GM12878 (cell line): Measurements from ENCODE around the gene KCNQ1OT1. TPM values are rescaled to one million over a fixed set of nuclear protein-coding genes. Genes with fewer than 3 reads are reported as not detected.

Experiments used
- ATAC-seq: fragments of 200-7000 bp; cut with Tn5 transposase; 3 replicates; pipeline ENCODE4 v1.9.1; 2020; ENCODE audit warnings: mild to moderate bottlenecking, moderate library complexity
- BruUV-seq: library from RNA; stranded (reverse); fragments of 400-500 nt; replicated peaks from 2 replicates; lab custom pipeline; 2021; lab: Mats Ljungman, UMichigan
- CTCF ChIA-PET: fragments of 300-600 bp; sonication (Branson Sonifier 250); formaldehyde crosslinking; extraction: SDS; loops from one replicate; lab custom pipeline; 2021; ENCODE audit warnings: inconsistent platforms; lab: Yijun Ruan, JAX
- POLR2A ChIA-PET: fragments of 350-600 bp; formaldehyde crosslinking; extraction: SDS; loops from one replicate; lab custom pipeline; 2021; ENCODE audit warnings: inconsistent platforms; lab: Charles Lee
- RAD21 ChIA-PET: fragments of 300-600 bp; sonication (Branson Sonifier 250); formaldehyde crosslinking; loops from one replicate; lab custom pipeline; 2023; ENCODE audit warnings: antibody characterized with exemption; ENCODE audit not compliant: unreplicated experiment; lab: Charles Lee
- SMC1A ChIA-PET: fragments of 300-600 bp; sonication (Branson Sonifier 250); formaldehyde crosslinking; loops from one replicate; lab custom pipeline; 2023; ENCODE audit not compliant: unreplicated experiment, uncharacterized antibody; lab: Charles Lee
- DNase-seq: peaks from one replicate; pipeline ENCODE4 v3.0.0-alpha.2; 2011; ENCODE audit warnings: low read depth, low spot score
- FAIRE-seq: peaks from 3 replicates; lab custom pipeline; 2011; peaks lifted over from hg19 to GRCh38; lab: Jason Lieb, UNC
- H2AFZ ChIP-seq: 2 replicates; pipeline ENCODE4 v1.6.0; 2011; ENCODE audit warnings: low read depth, low read length, control low read depth; ENCODE audit not compliant: control insufficient read depth
- H3K27ac ChIP-seq: 2 replicates; pipeline ENCODE4 v1.5.1; 2011; ENCODE audit warnings: control low read depth; ENCODE audit not compliant: control insufficient read depth, insufficient read depth
- H3K27me3 ChIP-seq, 2 experiments: replicated peaks in 1 of 2; 2 replicates each; pipeline versions ENCODE4 v1.6.0 to v1.6.1; 2011; ENCODE audit warnings: low read length in 1 of 2; ENCODE audit not compliant: control insufficient read depth in 2 of 2, insufficient read depth in 2 of 2
- H3K36me3 ChIP-seq, 2 experiments: 2 replicates each; pipeline ENCODE4 v1.5.1; 2011; ENCODE audit warnings: low read length in 1 of 2; ENCODE audit not compliant: control insufficient read depth in 2 of 2, insufficient read depth in 2 of 2
- H3K4me1 ChIP-seq: 2 replicates; pipeline ENCODE4 v1.6.1; 2011; ENCODE audit warnings: mild to moderate bottlenecking, low read length, moderate library complexity, mixed read lengths; ENCODE audit not compliant: control insufficient read depth, insufficient read depth
- H3K4me2 ChIP-seq: 2 replicates; pipeline ENCODE4 v1.6.0; 2011; ENCODE audit warnings: control low read depth; ENCODE audit not compliant: control insufficient read depth, insufficient read depth
- H3K4me3 ChIP-seq: fragments of 200-600 bp; sonication (generic); 2 replicates; pipeline ENCODE4 v1.5.1; 2016
- H3K79me2 ChIP-seq: 2 replicates; pipeline ENCODE4 v1.6.0; 2011; ENCODE audit warnings: low read length; ENCODE audit not compliant: control insufficient read depth, insufficient read depth
- H3K9ac ChIP-seq: 2 replicates; pipeline ENCODE4 v1.8.0; 2011; ENCODE audit warnings: low read length, control low read depth, mixed read lengths; ENCODE audit not compliant: control insufficient read depth, insufficient read depth
- H3K9me3 ChIP-seq: replicated peaks from 3 replicates; pipeline ENCODE4 v1.5.1; 2011; ENCODE audit warnings: mild to moderate bottlenecking, low read length; ENCODE audit not compliant: control insufficient read depth, insufficient read depth
- H4K20me1 ChIP-seq: 2 replicates; pipeline ENCODE4 v1.6.0; 2011; ENCODE audit not compliant: control insufficient read depth, insufficient read depth
- ASH2L ChIP-seq: fragments of 300-600, 200-600 bp; sonication (generic); IDR thresholded peaks from 2 replicates; pipeline ENCODE4 v1.6.1; 2017; ENCODE audit warnings: low read depth, mild to moderate bottlenecking, borderline replicate concordance
- BCL11A ChIP-seq: IDR thresholded peaks from 2 replicates; pipeline ENCODE4 v1.6.1; 2011; ENCODE audit warnings: low read depth, low read length
- BHLHE40 ChIP-seq, 2 experiments: fragments of 450-650 bp in 1 of 2; IDR thresholded peaks; 2 replicates each; pipeline ENCODE4 v1.6.1; 2011 to 2017; ENCODE audit warnings: low read depth in 2 of 2, borderline replicate concordance in 1 of 2, improper control_type of control experiment in 1 of 2, low read length in 1 of 2, mild to moderate bottlenecking in 1 of 2
- CEBPB ChIP-seq, 2 experiments: fragments of 150-350 bp in 1 of 2; IDR thresholded peaks; 2 replicates each; pipeline ENCODE4 v1.6.1; 2012 to 2014; ENCODE audit warnings: low read depth in 2 of 2, low read length in 2 of 2, borderline replicate concordance in 1 of 2, inconsistent platforms in 1 of 2
- FOS ChIP-seq: IDR thresholded peaks from 3 replicates; pipeline ENCODE4 v1.6.1; 2011; ENCODE audit warnings: borderline replicate concordance; ENCODE audit not compliant: insufficient read length; ENCODE audit errors: extremely low read depth
- MLLT1 ChIP-seq: fragments of 450-650 bp; IDR thresholded peaks from 2 replicates; pipeline ENCODE4 v1.6.1; 2016; ENCODE audit warnings: mild to moderate bottlenecking
- NFIC ChIP-seq: IDR thresholded peaks from 2 replicates; pipeline ENCODE4 v1.6.1; 2012; ENCODE audit warnings: low read depth, mild to moderate bottlenecking, inconsistent platforms, low read length, moderate library complexity
- NR2C2 ChIP-seq: IDR thresholded peaks from 2 replicates; pipeline ENCODE4 v1.6.1; 2011; ENCODE audit warnings: borderline replicate concordance, low read depth; ENCODE audit not compliant: control insufficient read depth, insufficient read length
- RELA ChIP-seq: fragments of 450-650 bp; IDR thresholded peaks from 2 replicates; pipeline ENCODE4 v1.8.0; 2014; ENCODE audit warnings: borderline replicate concordance; ENCODE audit not compliant: partially characterized antibody
- TCF3 ChIP-seq: IDR thresholded peaks from 2 replicates; pipeline ENCODE4 v1.6.1; 2012; ENCODE audit warnings: low read depth, mild to moderate bottlenecking, low read length, borderline replicate concordance; ENCODE audit not compliant: insufficient read depth
- TCF7 ChIP-seq: IDR thresholded peaks from 2 replicates; pipeline ENCODE4 v1.6.1; 2014; ENCODE audit warnings: antibody characterized with exemption, borderline replicate concordance
- YBX1 ChIP-seq: fragments of 450-650 bp; IDR thresholded peaks from 2 replicates; pipeline ENCODE4 v1.6.1; 2016; ENCODE audit warnings: antibody characterized with exemption
- ZNF384 ChIP-seq: IDR thresholded peaks from 2 replicates; pipeline ENCODE4 v1.6.1; 2012; ENCODE audit warnings: low read depth, mild to moderate bottlenecking, low read length, improper control_type of control experiment, borderline replicate concordance
- WGBS: methylation state at CpG from one replicate; pipeline ENCODE4 v1.1.6; 2016; ENCODE audit warnings: low lambda C conversion rate; ENCODE audit not compliant: insufficient replicate concordance, insufficient coverage; ENCODE audit errors: missing lambda C conversion rate; 5-methylcytosine and 5-hydroxymethylcytosine counted together
- in situ Hi-C: fragments of 300-500 bp; cut with MboI; formaldehyde crosslinking; loops from 9 replicates; pipeline ENCODE4 v1.14.3; 2018; ENCODE audit warnings: mixed read lengths
- intact Hi-C: fragments of 100-400 bp; cut with micrococcal nuclease; formaldehyde crosslinking; loops from one replicate; pipeline ENCODE4 v1.14.2; 2022; ENCODE audit not compliant: unreplicated experiment
- polyA plus RNA-seq, 11 experiments: library from polyadenylated mRNA; depleted of rRNA in 4 of 11; unstranded in 6 of 11; stranded (reverse) in 5 of 11; fragments of >200 nt; fragmentation: Nextera tagmentation in 4 of 11; fragmentation: Illumina TruSeq in 1 of 11; extraction: Ambion mirVana in 4 of 11; extraction: Trizol in 1 of 11; gene quantifications; 1 replicate in 1 of 11; 2 replicates in 10 of 11; pipeline versions ENCODE4 v1.2.1 to v1.2.3, GENCODE V29; 2011 to 2016; ENCODE audit warnings: inconsistent platforms in 2 of 11, missing spikeins in 2 of 11, low read depth in 1 of 11
- total RNA-seq, 4 experiments: library from RNA; depleted of rRNA in 3 of 4; stranded (reverse); fragments of >200 nt in 3 of 4; fragmentation: Illumina TruSeq in 1 of 4; extraction: Trizol in 1 of 4; gene quantifications; 2 replicates each; pipeline versions ENCODE4 v1.2.1 to v1.2.3, GENCODE V29; 2013 to 2021
- TF ChIP-seq, protein P1 (sequence below), 3 experiments: IDR thresholded peaks in 2 of 3; conservative IDR thresholded peaks in 1 of 3; 2 replicates each; pipeline ENCODE4 v1.5.1; 2011; ENCODE audit warnings: low read depth in 3 of 3, low read length in 3 of 3, mild to moderate bottlenecking in 3 of 3, control low read depth in 2 of 3, moderate library complexity in 2 of 3, inconsistent platforms in 1 of 3, mixed read lengths in 1 of 3; ENCODE audit not compliant: control insufficient read depth in 2 of 3, insufficient read depth in 1 of 3; ENCODE audit errors: extremely low read depth in 1 of 3
- TF ChIP-seq, protein P2 (sequence below): fragments of 450-650 bp; formaldehyde crosslinking; IDR thresholded peaks from 2 replicates; pipeline ENCODE4 v1.4.0; 2022; ENCODE audit warnings: mild to moderate bottlenecking, moderate library complexity

The KCNQ1OT1 gene
- total and polyA plus RNA-seq, 10 of the 15 experiments (the other 5 are each of a cell fraction or from before 2014, with no cell fraction given), result 0.02 to 1.6 (median 0.41) TPM

GRCh38 chr11:2660357-2660939, 39.3 kb downstream of the KCNQ1OT1 start:
- peaks cover 9% of the 10 kb centered on the region; the same call in 2 of the 3 replicates for H3K9me3 ChIP-seq
- no peak overlapping the region for H3K4me3 ChIP-seq
- POLR2A ChIA-PET, result no interaction called here
- CTCF ChIA-PET, result no interaction called here
- SMC1A ChIA-PET, result no interaction called here
- FAIRE-seq, result no peak
- 65% methylated on average over 2 of the region's 2 CpGs for WGBS
- H3K27me3 ChIP-seq, result no peaks in the 10 kb centered on the region
- no peak overlapping the region for H3K27ac ChIP-seq
- no peak overlapping the region for H3K4me2 ChIP-seq
- in situ Hi-C loops (no loop called here), intact Hi-C loops (no loop called here)
- RAD21 ChIA-PET, result no interaction called here
- ATAC-seq, result no peak
- TF ChIP-seq ASH2L (no peak), NFIC (no peak), MLLT1 (no peak), FOS (no peak), RELA (no peak), TCF3 (no peak), NR2C2 (no peak), ZNF384 (no peak), YBX1 (no peak), TCF7 (no peak), BCL11A (no peak), CEBPB (IDR thresholded peaks at IDR 0.05; ENCODE audit: borderline replicate concordance in 1 of 2, low read depth in 2 of 2, low read length in 2 of 2) (no peak), BHLHE40 (IDR thresholded peaks at IDR 0.05; ENCODE audit: borderline replicate concordance in 1 of 2, low read depth in 2 of 2, low read length in 1 of 2) (no peak)
- TF ChIP-seq, protein P1, sequence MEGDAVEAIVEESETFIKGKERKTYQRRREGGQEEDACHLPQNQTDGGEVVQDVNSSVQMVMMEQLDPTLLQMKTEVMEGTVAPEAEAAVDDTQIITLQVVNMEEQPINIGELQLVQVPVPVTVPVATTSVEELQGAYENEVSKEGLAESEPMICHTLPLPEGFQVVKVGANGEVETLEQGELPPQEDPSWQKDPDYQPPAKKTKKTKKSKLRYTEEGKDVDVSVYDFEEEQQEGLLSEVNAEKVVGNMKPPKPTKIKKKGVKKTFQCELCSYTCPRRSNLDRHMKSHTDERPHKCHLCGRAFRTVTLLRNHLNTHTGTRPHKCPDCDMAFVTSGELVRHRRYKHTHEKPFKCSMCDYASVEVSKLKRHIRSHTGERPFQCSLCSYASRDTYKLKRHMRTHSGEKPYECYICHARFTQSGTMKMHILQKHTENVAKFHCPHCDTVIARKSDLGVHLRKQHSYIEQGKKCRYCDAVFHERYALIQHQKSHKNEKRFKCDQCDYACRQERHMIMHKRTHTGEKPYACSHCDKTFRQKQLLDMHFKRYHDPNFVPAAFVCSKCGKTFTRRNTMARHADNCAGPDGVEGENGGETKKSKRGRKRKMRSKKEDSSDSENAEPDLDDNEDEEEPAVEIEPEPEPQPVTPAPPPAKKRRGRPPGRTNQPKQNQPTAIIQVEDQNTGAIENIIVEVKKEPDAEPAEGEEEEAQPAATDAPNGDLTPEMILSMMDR (IDR thresholded peaks at IDR 0.05 in 2 of 3, conservative IDR thresholded peaks at IDR 0.05 in 1 of 3; ENCODE audit: control insufficient read depth in 2 of 3, extremely low read depth in 1 of 3, insufficient read depth in 1 of 3, low read depth in 3 of 3, low read length in 3 of 3), result no peak
- TF ChIP-seq, protein P2, sequence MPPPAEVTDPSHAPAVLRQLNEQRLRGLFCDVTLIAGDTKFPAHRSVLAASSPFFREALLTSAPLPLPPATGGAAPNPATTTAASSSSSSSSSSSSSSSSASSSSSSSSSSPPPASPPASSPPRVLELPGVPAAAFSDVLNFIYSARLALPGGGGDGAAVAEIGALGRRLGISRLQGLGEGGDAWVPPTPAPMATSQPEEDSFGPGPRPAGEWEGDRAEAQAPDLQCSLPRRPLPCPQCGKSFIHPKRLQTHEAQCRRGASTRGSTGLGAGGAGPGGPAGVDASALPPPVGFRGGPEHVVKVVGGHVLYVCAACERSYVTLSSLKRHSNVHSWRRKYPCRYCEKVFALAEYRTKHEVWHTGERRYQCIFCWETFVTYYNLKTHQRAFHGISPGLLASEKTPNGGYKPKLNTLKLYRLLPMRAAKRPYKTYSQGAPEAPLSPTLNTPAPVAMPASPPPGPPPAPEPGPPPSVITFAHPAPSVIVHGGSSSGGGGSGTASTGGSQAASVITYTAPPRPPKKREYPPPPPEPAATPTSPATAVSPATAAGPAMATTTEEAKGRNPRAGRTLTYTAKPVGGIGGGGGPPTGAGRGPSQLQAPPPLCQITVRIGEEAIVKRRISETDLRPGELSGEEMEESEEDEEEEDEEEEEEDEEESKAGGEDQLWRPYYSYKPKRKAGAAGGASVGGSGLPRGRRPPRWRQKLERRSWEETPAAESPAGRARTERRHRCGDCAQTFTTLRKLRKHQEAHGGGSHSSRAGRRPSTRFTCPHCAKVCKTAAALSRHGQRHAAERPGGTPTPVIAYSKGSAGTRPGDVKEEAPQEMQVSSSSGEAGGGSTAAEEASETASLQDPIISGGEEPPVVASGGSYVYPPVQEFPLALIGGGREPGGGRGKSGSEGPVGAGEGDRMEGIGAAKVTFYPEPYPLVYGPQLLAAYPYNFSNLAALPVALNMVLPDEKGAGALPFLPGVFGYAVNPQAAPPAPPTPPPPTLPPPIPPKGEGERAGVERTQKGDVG (CRISPR knock-in tag), result no peak
- H3K36me3 ChIP-seq, result no peaks in the 10 kb centered on the region
- no peaks in the 10 kb centered on the region for H3K4me1 ChIP-seq
- no peak overlapping the region for H3K9ac ChIP-seq
- no TSS peak for BruUV-seq
- no peak for DNase-seq
- H4K20me1 ChIP-seq, result no peaks in the 10 kb centered on the region
- no peaks in the 10 kb centered on the region for H3K79me2 ChIP-seq
- no peak overlapping the region for H2AFZ ChIP-seq
